OCI-LY7 (cell line): ENCODE measurements around the gene CHD1L. TPM values are rescaled to one million over a fixed set of nuclear protein-coding genes. Genes with fewer than 3 reads are reported as not detected.

Experiments
- BruUV-seq: library from RNA; stranded (reverse); fragments of 400-500 nt; replicated peaks from 2 replicates; lab custom pipeline; 2021; lab: Mats Ljungman, UMichigan
- CTCF ChIA-PET: fragments of 300-600 bp; sonication (Branson Sonifier 250); formaldehyde crosslinking; loops from one replicate; lab custom pipeline; 2022; ENCODE audit warnings: antibody characterized with exemption; ENCODE audit not compliant: unreplicated experiment; lab: Charles Lee
- POLR2A ChIA-PET: fragments of 300-600 bp; sonication (Branson Sonifier 250); formaldehyde crosslinking; loops from one replicate; lab custom pipeline; 2022; ENCODE audit warnings: antibody characterized with exemption; lab: Charles Lee
- DNase-seq: peaks from one replicate; pipeline ENCODE4 v3.0.0-alpha.2; 2015; ENCODE audit warnings: low spot score
- H2AFZ ChIP-seq: fragments of 200-600 bp; sonication (generic), shearing (Covaris generic); 2 replicates; pipeline ENCODE4 v1.6.1; 2014; ENCODE audit warnings: mild to moderate bottlenecking, antibody characterized with exemption, low read length, moderate library complexity
- H3K27ac ChIP-seq: fragments of 200-600 bp; sonication (generic); 2 replicates; pipeline ENCODE4 v1.5.1; 2014; ENCODE audit warnings: mixed run types, low read depth, mild to moderate bottlenecking, moderate library complexity, low read length, inconsistent platforms; ENCODE audit not compliant: poor library complexity, severe bottlenecking
- H3K36me3 ChIP-seq: fragments of 200-600 bp; sonication (generic); 2 replicates; pipeline ENCODE4 v1.6.1; 2014; ENCODE audit warnings: mild to moderate bottlenecking, antibody characterized with exemption, low read length, moderate library complexity, mixed read lengths; ENCODE audit not compliant: insufficient read depth
- H3K4me1 ChIP-seq: fragments of 200-600 bp; sonication (generic); 2 replicates; pipeline ENCODE4 v1.5.1; 2014; ENCODE audit warnings: mild to moderate bottlenecking, low read length; ENCODE audit not compliant: insufficient read depth, poor library complexity, severe bottlenecking
- H3K4me2 ChIP-seq: fragments of 200-600 bp; sonication (generic); 2 replicates; pipeline ENCODE4 v1.6.1; 2014; ENCODE audit warnings: mild to moderate bottlenecking, low read length
- H3K4me3 ChIP-seq: fragments of 200-600 bp; sonication (generic); 2 replicates; pipeline ENCODE4 v1.5.1; 2014; ENCODE audit warnings: mild to moderate bottlenecking, low read depth, low read length; ENCODE audit not compliant: poor library complexity, severe bottlenecking
- H3K79me2 ChIP-seq: fragments of 200-600 bp; sonication (generic); 2 replicates; pipeline ENCODE4 v1.6.1; 2016; ENCODE audit warnings: low read depth, mild to moderate bottlenecking, low read length, moderate library complexity, mixed read lengths; ENCODE audit not compliant: insufficient read depth
- H3K9me2 ChIP-seq: fragments of 200-600 bp; sonication (generic); 2 replicates; pipeline ENCODE4 v1.6.1; 2016; ENCODE audit warnings: mild to moderate bottlenecking, low read length, mixed read lengths; ENCODE audit not compliant: insufficient read depth
- H3K9me3 ChIP-seq: fragments of 200-600 bp; sonication (generic); 2 replicates; pipeline ENCODE4 v1.6.1; 2014; ENCODE audit warnings: mild to moderate bottlenecking, mixed run types, low read length, mixed read lengths
- H4K20me1 ChIP-seq: fragments of 200-600 bp; sonication (generic); 2 replicates; pipeline ENCODE4 v1.6.1; 2014; ENCODE audit warnings: mild to moderate bottlenecking, antibody characterized with exemption, low read length, moderate library complexity, mixed read lengths; ENCODE audit not compliant: insufficient read depth
- CTCF ChIP-seq: fragments of 200-600 bp; sonication (generic); conservative IDR thresholded peaks from 2 replicates; pipeline ENCODE4 v1.5.1; 2014; ENCODE audit warnings: mild to moderate bottlenecking, antibody characterized with exemption, low read length, moderate library complexity, mixed read lengths
- EZH2phosphoT487 ChIP-seq: fragments of 200-600 bp; sonication (generic); IDR thresholded peaks from 2 replicates; pipeline ENCODE4 v1.6.1; 2018; ENCODE audit warnings: low read depth, borderline replicate concordance, mild to moderate bottlenecking, mixed run types, antibody characterized with exemption, low read length, moderate library complexity, mixed read lengths
- intact Hi-C: fragments of 100-400 bp; cut with micrococcal nuclease; formaldehyde crosslinking; loops from one replicate; pipeline ENCODE4 v1.10.0; 2022; ENCODE audit not compliant: unreplicated experiment
- total RNA-seq, 2 experiments: library from RNA; depleted of rRNA in 1 of 2; stranded (reverse); fragments of >200 nt in 1 of 2; shearing (Covaris generic) in 1 of 2; gene quantifications; 2 replicates each; pipeline ENCODE4 v1.2.3, GENCODE V29; 2014 to 2022

CHD1L gene
- total RNA-seq, 2 experiments from 2014 or later, result 42.2 to 52.5 TPM

GRCh38 chr1:147236959-147237791 is 5.3 kb upstream of the CHD1L start:
- TF ChIP-seq EZH2phosphoT487 (no peak), CTCF (no peak)
- Histone ChIP-seq H3K27ac (no peak overlapping the region), H3K79me2 (no peaks in the 10 kb centered on the region), H3K4me1 (peaks cover 7% of the 10 kb centered on the region), H3K4me2 (no peak overlapping the region), H3K9me2 (no peaks in the 10 kb centered on the region), H3K9me3 (0 out of 2 replicates have a peak, but pooled peaks cover 12% of the 10 kb centered on the region), H3K36me3 (no peaks in the 10 kb centered on the region), H3K4me3 (no peak overlapping the region), H2AFZ (no peak overlapping the region), H4K20me1 (no peaks in the 10 kb centered on the region)
- ChIA-PET CTCF (no interaction called here), POLR2A (no interaction called here)
- intact Hi-C loops, result no loop called here
- no TSS peak for BruUV-seq
- DNase-seq, result no peak

- ChIA-PET CTCF (no interaction called here), POLR2A (interaction anchor here (0.9 kb wide), 1 partner anchor 52 kb away, joined by 3 read pairs; no protein-coding TSS in a partner anchor)
- Histone ChIP-seq H3K9me2 (no peaks in the 10 kb centered on the region), H3K27ac (no peak overlapping the region), H3K4me1 (peaks cover 9% of the 10 kb centered on the region), H3K79me2 (peaks cover 3% of the 10 kb centered on the region; the same call in 1 of the 2 replicates), H3K36me3 (no peaks in the 10 kb centered on the region; the same call in 1 of the 2 replicates), H4K20me1 (no peaks in the 10 kb centered on the region), H2AFZ (no peak overlapping the region), H3K9me3 (0 out of 2 replicates have a peak, but pooled peaks cover 12% of the 10 kb centered on the region), H3K4me2 (no peak overlapping the region), H3K4me3 (no peak overlapping the region)
- intact Hi-C loops, result no loop called here
- TF ChIP-seq CTCF (no peak), EZH2phosphoT487 (no peak)
- BruUV-seq, result no TSS peak
- no peak for DNase-seq
Measured at GRCh38 chr1:147238053-147238902, 4.2 kb upstream of the CHD1L start.
